Spinal cord (tissue), 10 donors: Measurements from ENCODE around the gene C1orf116. TPM values are rescaled to one million over a fixed set of nuclear protein-coding genes. Genes with fewer than 3 reads are reported as not detected.

ENCODE experiments used
- DNase-seq, 6 donors: peaks; one replicate each; pipeline versions ENCODE4 v3.0.0 to v3.0.0-alpha.2; 2013 to 2015; ENCODE audit warnings: low spot score in 6 of 6, low read depth in 4 of 6
- H3K27ac ChIP-seq: one replicate; pipeline ENCODE4 v1.5.1; 2013; ENCODE audit warnings: low read depth, low read length, control low read depth
- H3K27me3 ChIP-seq: one replicate; pipeline ENCODE4 v1.6.1; 2013; ENCODE audit warnings: low read length; ENCODE audit not compliant: control insufficient read depth, insufficient read depth
- H3K36me3 ChIP-seq: one replicate; pipeline ENCODE4 v1.6.1; 2013; ENCODE audit warnings: low read length; ENCODE audit not compliant: control insufficient read depth, insufficient read depth
- H3K4me1 ChIP-seq: one replicate; pipeline ENCODE4 v1.6.1; 2013; ENCODE audit warnings: low read length; ENCODE audit not compliant: control insufficient read depth, insufficient read depth
- H3K4me3 ChIP-seq: one replicate; pipeline ENCODE4 v1.5.1; 2013; ENCODE audit warnings: low read depth, low read length, control low read depth
- H3K9me3 ChIP-seq: one replicate; pipeline ENCODE4 v1.6.1; 2013; ENCODE audit warnings: low read length; ENCODE audit not compliant: control insufficient read depth, insufficient read depth
- WGBS: methylation state at CpG from one replicate; pipeline ENCODE4 v1.1.5; 2013; ENCODE audit warnings: missing lambda C conversion rate; ENCODE audit not compliant: insufficient coverage; 5-methylcytosine and 5-hydroxymethylcytosine counted together
- polyA plus RNA-seq, 2 donors: library from polyadenylated mRNA; unstranded; fragments of 120-200 nt; gene quantifications; one replicate each; pipeline ENCODE4 v1.2.1, GENCODE V29; 2013; ENCODE audit not compliant: insufficient read length in 2 of 2
- total RNA-seq, 2 donors: library from RNA; depleted of rRNA in 1 of 2; stranded (reverse); fragments of 120-200 nt in 1 of 2; fragments of >200 nt in 1 of 2; gene quantifications; one replicate each; pipeline versions ENCODE4 v1.2.3 to v1.2.4, GENCODE V29; 2013 to 2014
- donor health status: healthy.

C1orf116 gene
- total and polyA plus RNA-seq, 4 donors, result 0.10 to 0.30 (median 0.18) TPM

- WGBS, result 92% methylated on average over 2 of the region's 4 CpGs
- Histone ChIP-seq H3K4me3 (no peak overlapping the region), H3K27ac (no peak overlapping the region), H3K27me3 (no peaks in the 10 kb centered on the region), H3K4me1 (no peaks in the 10 kb centered on the region), H3K9me3 (no peaks in the 10 kb centered on the region), H3K36me3 (peaks cover 19% of the 10 kb centered on the region)
- DNase-seq, result no peak
These were observed 41.6 kb upstream of the C1orf116 start for GRCh38 chr1:207073906-207074820.

DNA sequence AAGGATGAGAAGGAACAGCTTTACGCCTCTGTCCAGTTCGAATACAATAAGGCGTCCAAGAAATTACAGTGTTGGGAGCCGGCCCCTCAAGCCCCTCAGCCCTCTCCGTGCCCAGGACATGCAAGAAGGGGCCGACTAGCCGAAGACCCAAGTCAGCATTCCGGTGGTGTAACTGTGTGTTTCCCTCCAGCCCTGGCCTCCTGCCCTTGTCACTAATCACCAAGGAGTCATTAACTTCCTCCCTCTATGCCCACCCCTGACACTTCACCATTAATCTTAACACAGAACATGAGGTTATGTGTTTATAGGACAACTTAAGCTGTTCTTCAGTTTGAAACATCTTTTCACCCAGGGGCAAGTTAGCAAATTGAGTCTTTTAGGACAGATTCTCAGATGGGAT, 39.7 kb upstream of the C1orf116 start:
- Histone ChIP-seq H3K9me3 (no peaks in the 10 kb centered on the region), H3K36me3 (peaks cover 23% of the 10 kb centered on the region), H3K4me3 (no peak overlapping the region), H3K27ac (no peak overlapping the region), H3K4me1 (no peaks in the 10 kb centered on the region), H3K27me3 (no peaks in the 10 kb centered on the region)
- no peak for DNase-seq
- 84% methylated on average over 7 of the region's 8 CpGs for WGBS

DNA sequence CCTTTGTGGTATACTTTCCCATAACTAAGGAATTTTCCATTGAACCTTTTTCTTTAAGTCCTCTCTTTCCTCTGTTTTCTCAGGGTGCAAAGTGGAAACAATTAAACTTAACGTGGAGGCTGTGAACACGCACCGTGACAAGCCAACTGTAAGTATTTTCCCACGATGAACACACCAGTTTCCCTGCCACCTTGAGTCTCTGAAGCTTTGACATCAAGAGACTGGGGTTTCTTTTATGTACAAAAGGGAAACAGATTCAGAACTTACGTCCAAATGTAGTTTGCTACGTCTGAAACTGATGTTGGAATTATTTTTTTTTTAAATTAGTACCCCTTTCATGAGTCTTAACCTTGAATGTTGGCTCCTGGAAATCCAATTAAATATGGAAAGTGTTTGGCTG, 38.9 kb upstream of the C1orf116 start:
- 90% methylated on average over 4 of the region's 6 CpGs for WGBS
- DNase-seq, result no peak
- no peaks in the 10 kb centered on the region for H3K9me3 ChIP-seq
- no peaks in the 10 kb centered on the region for H3K27me3 ChIP-seq
- no peak overlapping the region for H3K27ac ChIP-seq
- H3K36me3 ChIP-seq, result peaks cover 23% of the 10 kb centered on the region
- no peak overlapping the region for H3K4me3 ChIP-seq
- no peaks in the 10 kb centered on the region for H3K4me1 ChIP-seq

DNA sequence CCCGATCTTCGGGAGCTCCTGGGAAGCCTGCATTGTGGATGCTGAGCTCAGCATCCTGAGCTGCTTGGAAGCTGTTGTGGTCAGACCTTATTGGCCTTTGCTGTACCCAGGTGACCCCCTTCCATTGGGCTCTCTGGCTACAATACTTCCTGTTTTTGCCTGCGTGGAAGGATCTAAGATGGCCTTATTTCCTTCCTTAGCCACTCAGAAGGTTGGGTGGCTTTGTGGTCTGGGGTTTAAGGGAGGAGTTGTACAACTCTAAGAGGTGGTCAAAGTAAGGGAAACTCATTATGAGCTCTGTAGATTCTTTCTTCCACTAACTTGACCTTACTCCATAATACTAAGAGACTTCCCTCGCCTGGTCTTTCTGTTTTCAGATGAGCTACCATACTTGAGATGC, 38.3 kb upstream of the C1orf116 start:
- Histone ChIP-seq H3K27ac (no peak overlapping the region), H3K4me1 (no peaks in the 10 kb centered on the region), H3K27me3 (no peaks in the 10 kb centered on the region), H3K9me3 (no peaks in the 10 kb centered on the region), H3K4me3 (no peak overlapping the region), H3K36me3 (peaks cover 23% of the 10 kb centered on the region)
- 91% methylated on average over 3 of the region's 4 CpGs for WGBS
- DNase-seq, result no peak

DNA sequence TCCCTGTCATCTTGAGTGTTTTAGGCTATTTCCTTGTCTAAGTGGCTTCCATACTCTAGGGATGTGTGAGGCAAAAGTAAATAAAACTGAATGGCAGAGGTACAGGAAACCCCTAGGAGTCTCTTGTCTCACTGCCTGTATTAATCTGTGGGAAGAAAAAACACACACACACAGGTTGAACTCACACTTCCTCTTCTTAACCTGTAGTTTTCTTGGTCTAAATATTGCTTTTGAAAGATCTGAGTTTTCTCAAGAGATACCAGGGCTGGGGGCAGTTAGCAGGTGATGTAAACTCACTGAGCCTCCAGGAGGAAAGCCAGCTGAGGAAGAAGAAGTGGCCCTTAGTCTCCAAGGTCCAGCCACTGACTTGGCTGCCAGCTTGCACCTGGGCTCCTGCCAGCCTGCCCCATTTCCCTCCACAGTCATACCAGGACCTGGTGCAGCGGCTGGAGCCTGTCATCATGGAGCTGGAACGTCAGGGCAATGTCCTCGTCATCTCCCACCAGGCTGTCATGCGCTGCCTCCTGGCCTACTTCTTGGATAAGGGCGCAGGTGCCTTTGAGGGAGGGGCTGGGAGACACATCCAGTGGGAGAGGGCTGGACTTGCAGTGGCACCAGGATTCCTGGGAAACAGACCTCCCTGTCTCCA, 37.4 kb upstream of the C1orf116 start:
- no peaks in the 10 kb centered on the region for H3K27me3 ChIP-seq
- peaks cover 27% of the 10 kb centered on the region for H3K36me3 ChIP-seq
- no peak for DNase-seq
- no peak overlapping the region for H3K27ac ChIP-seq
- no peaks in the 10 kb centered on the region for H3K9me3 ChIP-seq
- 88% methylated on average over 5 of the region's 5 CpGs for WGBS
- no peaks in the 10 kb centered on the region for H3K4me1 ChIP-seq
- no peak overlapping the region for H3K4me3 ChIP-seq

DNA sequence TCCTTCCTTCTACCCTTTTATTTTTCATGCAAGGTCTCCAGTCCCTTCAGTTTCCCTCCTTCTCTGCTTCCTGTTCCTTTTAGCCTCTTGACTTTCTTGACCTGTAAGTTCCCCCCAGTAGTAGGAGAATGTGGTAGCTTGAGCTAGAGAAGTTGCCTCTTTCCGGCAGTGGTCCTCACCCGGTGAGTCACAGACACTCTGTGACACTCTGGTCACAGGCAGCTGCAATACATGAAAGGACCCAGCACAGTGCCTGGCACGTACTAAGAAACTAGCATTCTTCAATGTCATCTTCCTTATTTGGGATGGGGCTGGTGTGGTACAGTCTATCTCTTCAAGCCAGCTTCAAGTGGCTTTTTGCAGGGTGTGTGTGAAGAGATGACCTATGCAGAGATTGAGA, 36.5 kb upstream of the C1orf116 start:
- 90% methylated on average over 2 of the region's 3 CpGs for WGBS
- H3K9me3 ChIP-seq, result no peaks in the 10 kb centered on the region
- H3K4me3 ChIP-seq, result no peak overlapping the region
- DNase-seq, result no peak
- no peak overlapping the region for H3K27ac ChIP-seq
- H3K4me1 ChIP-seq, result no peaks in the 10 kb centered on the region
- H3K27me3 ChIP-seq, result no peaks in the 10 kb centered on the region
- peaks cover 27% of the 10 kb centered on the region for H3K36me3 ChIP-seq

DNA sequence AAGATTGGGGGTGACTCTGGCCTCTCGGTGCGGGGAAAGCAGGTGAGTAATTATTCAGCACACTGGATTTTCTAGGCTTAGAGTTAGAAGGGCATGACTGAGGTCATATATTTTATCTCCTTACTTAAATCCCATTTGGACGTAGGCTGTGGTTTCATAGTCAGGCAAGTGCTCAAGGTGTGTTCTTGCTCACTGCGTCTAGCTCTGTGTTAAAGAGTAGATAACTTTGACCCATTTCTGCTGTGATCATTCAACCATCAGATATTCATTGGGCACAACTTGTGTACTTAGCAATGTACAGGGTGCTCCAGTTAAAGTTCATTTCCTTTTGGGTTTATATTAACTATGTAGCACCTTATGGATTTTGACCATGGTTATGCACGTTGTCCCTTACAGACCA, 35.1 kb upstream of the C1orf116 start:
- H3K9me3 ChIP-seq, result no peaks in the 10 kb centered on the region
- DNase-seq, result no peak
- H3K27ac ChIP-seq, result no peak overlapping the region
- H3K27me3 ChIP-seq, result no peaks in the 10 kb centered on the region
- H3K4me3 ChIP-seq, result no peak overlapping the region
- H3K36me3 ChIP-seq, result peaks cover 34% of the 10 kb centered on the region
- no peaks in the 10 kb centered on the region for H3K4me1 ChIP-seq
- no CpG with 5 or more reads among the region's 5 CpGs for WGBS

DNA sequence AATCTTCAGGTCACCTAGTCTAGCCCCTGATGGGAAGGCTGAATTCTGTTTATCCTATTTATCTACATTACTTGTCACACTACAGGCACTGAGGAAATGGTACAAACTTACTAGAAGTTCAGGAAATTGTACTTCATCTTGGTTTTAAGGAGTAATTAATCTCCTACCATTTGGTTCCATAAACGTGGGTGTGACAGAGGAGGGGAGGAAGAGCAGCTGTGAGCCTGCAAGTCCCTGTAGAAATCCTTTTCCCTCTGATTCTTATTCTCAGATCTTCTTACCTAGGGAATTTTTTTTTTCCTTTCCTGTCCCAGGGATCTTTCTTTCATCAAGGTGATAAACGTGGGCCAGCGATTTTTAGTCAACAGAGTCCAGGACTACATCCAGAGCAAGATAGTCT, 34.6 kb upstream of the C1orf116 start:
- Histone ChIP-seq H3K4me3 (no peak overlapping the region), H3K36me3 (peaks cover 33% of the 10 kb centered on the region), H3K9me3 (no peaks in the 10 kb centered on the region), H3K27ac (no peak overlapping the region), H3K4me1 (no peaks in the 10 kb centered on the region), H3K27me3 (no peaks in the 10 kb centered on the region)
- WGBS, result 86% methylated on average over 2 of the region's 3 CpGs
- no peak for DNase-seq

DNA sequence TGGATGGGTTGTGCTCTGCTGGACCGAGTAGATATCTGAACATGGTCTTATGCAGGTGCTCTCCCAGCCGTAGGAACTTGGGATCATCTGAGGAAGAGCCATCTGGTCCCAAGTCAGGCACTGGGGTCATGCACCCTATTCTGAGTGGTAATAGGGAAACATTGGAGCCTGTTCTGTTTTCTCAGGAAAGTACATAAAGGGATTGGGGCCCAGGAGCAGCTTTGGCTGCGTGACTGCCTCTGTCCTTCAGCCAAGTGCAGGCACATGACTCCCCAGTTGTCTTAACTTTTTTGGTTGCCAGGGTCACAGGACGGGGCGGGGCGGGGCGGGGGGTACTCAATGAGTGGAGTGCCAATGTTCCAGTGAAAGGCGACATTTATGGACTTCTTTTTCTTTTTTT, 32.0 kb upstream of the C1orf116 start:
- peaks cover 22% of the 10 kb centered on the region for H3K36me3 ChIP-seq
- H3K4me3 ChIP-seq, result no peak overlapping the region
- no peaks in the 10 kb centered on the region for H3K27me3 ChIP-seq
- no peaks in the 10 kb centered on the region for H3K4me1 ChIP-seq
- no peaks in the 10 kb centered on the region for H3K9me3 ChIP-seq
- H3K27ac ChIP-seq, result no peak overlapping the region
- peak in 1 of 6 donors; percentile 23 for DNase-seq
- WGBS, result 78% methylated on average over 8 of the region's 8 CpGs

GRCh38 chr1:207063014-207063413, 30.5 kb upstream of the C1orf116 start:
- no peaks in the 10 kb centered on the region for H3K27me3 ChIP-seq
- no peak overlapping the region for H3K27ac ChIP-seq
- peaks cover 17% of the 10 kb centered on the region for H3K36me3 ChIP-seq
- no peak for DNase-seq
- no peaks in the 10 kb centered on the region for H3K9me3 ChIP-seq
- WGBS, result 90% methylated on average over 5 of the region's 5 CpGs
- H3K4me3 ChIP-seq, result no peak overlapping the region
- H3K4me1 ChIP-seq, result no peaks in the 10 kb centered on the region
